ENCODE measurements around the gene FRAS1.

DNA sequence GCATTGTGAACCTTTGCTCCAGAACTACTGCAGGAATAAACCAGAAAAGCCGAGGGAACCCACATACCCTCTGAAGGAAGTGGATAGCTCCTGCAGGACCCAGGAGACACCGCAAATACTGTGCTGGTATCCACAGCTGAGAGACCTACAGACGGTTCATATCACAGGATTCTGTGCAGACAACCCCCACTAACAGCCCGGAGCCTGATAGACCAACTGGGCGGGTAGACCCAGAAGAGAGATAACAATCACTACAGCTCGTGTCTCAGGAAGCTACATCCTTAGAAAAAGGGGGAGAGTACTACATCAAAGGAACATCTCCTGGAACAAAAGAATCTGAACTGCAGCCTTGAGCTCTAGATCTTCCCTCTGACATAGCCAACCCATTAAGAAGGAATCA lies 150.8 kb downstream of the FRAS1 start:
- TF ChIP-seq POLR2AphosphoS5 (IDR thresholded peaks at IDR 0.05; ENCODE audit: low read depth, low read length) (no peak), TAF1 (IDR thresholded peaks at IDR 0.05; ENCODE audit: low read depth, low read length) (no peak), POU2F2 (IDR thresholded peaks at IDR 0.05; ENCODE audit: low read depth, low read length) (no peak)

Measured in GM12891 (cell line).